Astrocyte of the spinal cord (primary cell): Measurements from ENCODE around the gene FADS2.

Experiments used
- DNase-seq: peaks from one replicate; pipeline ENCODE4 v3.0.0; 2011; ENCODE audit warnings: low read depth, low spot score
- H3K4me3 ChIP-seq: 2 replicates; pipeline ENCODE4 v1.5.1; 2011; ENCODE audit warnings: low read depth, mild to moderate bottlenecking, low read length, moderate library complexity
- CTCF ChIP-seq: IDR thresholded peaks from 2 replicates; pipeline ENCODE4 v1.5.1; 2012; ENCODE audit warnings: low read depth, mild to moderate bottlenecking, low read length, inconsistent platforms
- in situ Hi-C: cut with HindIII; loops from 2 replicates; pipeline ENCODE4 v1.10.0; 2017; ENCODE audit warnings: low sequenced_read_pairs

Gene FADS2

DNA sequence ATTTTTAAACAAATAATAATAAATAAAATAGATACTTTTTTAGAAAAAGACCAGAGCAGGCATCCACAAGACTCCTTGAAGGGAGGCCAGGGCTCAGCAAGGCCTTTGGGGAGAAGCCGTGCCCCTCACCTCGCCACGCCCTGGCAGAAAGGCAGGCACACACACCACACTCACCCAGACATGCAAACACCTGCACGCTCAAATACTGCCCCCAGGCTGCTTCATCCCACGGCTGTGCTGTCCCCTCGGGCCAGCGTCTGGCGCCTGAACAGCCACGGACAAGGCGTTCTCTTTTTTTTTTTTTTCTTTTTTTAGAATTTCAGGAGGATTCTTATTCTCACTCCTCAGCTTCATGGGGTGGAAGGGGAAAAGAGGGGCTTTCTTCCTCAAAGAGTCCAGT lies 61.7 kb downstream of the FADS2 start:
- TF ChIP-seq CTCF, result no peak
- H3K4me3 ChIP-seq, result no peak overlapping the region
- DNase-seq, result no peak
- in situ Hi-C loops, result no loop called here

DNA sequence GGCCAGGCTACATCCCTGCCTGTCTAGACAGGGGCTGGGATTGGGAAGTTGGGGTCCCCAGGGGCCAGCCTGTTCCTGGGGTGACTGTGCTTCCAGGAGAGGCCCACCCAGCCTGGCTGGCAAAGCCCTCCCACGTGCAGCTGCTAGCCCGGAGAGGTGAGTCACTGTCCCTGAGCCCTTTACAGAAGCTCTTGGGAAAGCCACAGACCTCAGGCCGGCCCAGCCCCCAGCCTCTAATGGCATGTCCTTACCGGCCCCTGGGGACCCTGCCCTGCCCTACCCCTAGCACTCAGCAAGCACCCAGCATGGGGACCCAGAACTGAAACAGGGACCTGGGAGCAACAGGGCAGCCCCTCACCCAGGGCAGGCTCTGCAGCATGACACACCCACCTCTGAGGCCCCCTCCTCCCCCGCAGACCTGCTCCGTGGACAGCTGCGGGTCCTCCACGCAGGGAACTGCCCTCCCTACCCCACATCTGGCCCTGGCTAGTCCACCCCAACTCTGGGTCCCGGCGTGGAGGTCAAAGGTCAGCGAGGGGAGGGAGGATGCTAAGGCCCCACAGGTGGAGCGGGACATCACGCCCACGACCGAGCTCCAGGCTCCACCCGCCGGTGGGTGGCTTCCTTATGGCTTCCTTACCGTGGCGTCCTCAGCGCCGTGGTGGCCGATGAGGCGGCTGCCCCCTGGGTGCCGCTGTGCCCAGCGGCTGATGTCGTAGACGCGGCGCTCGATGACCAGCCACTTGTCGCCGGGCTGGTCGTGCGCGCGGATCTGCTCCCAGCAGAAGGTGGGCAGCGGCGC lies 62.6 kb downstream of the FADS2 start:
- in situ Hi-C loops, result no loop called here
- DNase-seq, result peak; percentile 68
- TF ChIP-seq CTCF, result no peak

GRCh38 chr11:61891331-61892084 lies 63.4 kb downstream of the FADS2 start, which contains the start of gene FADS3:
Gene FADS3 (minus strand): TSS chr11:61891545. CDS start chr11:61891381, 164 bp downstream.
- peak; percentile 76 for DNase-seq
- in situ Hi-C loops, result no loop called here
- TF ChIP-seq CTCF, result no peak
- peak within 1 kb of the TSS; percentile 79 for H3K4me3 ChIP-seq

More for the DNA sequence above, 62.6 kb downstream of the FADS2 start:
- H3K4me3 ChIP-seq, result peak overlapping the region; percentile 79

GRCh38 chr11:61892085-61892370 lies 63.9 kb downstream of the FADS2 start:
- in situ Hi-C loops, result no loop called here
- no peak for DNase-seq
- peak; percentile 9 for TF ChIP-seq CTCF
- peak overlapping the region; percentile 79 for H3K4me3 ChIP-seq

- no peak overlapping the region for H3K4me3 ChIP-seq
Measured at GRCh38 chr11:61893981-61894380, 65.9 kb downstream of the FADS2 start.

More at GRCh38 chr11:61893981-61894380, 65.9 kb downstream of the FADS2 start:
- DNase-seq, result peak; percentile 91
- TF ChIP-seq CTCF, result no peak
- in situ Hi-C loops, result no loop called here
